ENCODE results near the gene PCLO. TPM values are rescaled to one million over a fixed set of nuclear protein-coding genes. Genes with fewer than 3 reads are reported as not detected.

Gene PCLO
- total and polyA plus RNA-seq, 4 donors = under 0.01 to 1.2 (median 0.32) TPM

DNA sequence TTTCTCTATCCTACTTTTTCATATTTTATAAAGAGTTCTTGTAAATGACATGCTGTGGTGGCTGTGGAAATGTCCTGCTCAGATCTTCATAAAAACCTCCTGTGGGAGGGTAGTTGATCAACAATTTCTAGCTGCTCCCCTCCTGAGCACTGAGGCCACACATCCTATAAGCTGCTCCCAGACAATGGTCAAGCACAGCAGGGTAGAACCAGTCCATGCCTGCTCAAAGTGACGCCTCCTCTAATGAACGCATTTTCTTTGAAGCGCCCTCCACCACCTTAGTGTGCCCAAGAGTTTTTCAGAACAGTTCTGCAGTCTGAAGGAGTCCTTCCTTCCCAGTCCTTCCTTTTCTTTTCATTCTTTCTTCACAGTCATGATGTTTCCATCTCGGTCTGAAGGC lies 420.5 kb downstream of the PCLO start:
- H3K4me1 ChIP-seq (ENCODE audit: control insufficient read depth in 1 of 2, insufficient read depth in 2 of 2, low read length in 2 of 2) = no peaks in the 10 kb centered on the region
- H3K4me3 ChIP-seq (ENCODE audit: low read length in 2 of 2) = no peak overlapping the region
- intact Hi-C loops (cut with DNase I) = no loop called here
- no peak for ATAC-seq (ENCODE audit: low FRiP score)
- H3K27ac ChIP-seq (ENCODE audit: low read depth in 1 of 2, low read length in 2 of 2) = no peak overlapping the region
- no peaks in the 10 kb centered on the region for H3K36me3 ChIP-seq (ENCODE audit: control insufficient read depth in 1 of 2, insufficient read depth in 2 of 2, low read length in 1 of 2)
- H3K9me3 ChIP-seq (ENCODE audit: control insufficient read depth, low read length) = peaks cover 1% of the 10 kb centered on the region
- 85 to 95% methylated on average over 4 of the region's 4 CpGs for WGBS, 2 donors
- no peak for DNase-seq
- no peaks in the 10 kb centered on the region for H3K27me3 ChIP-seq (ENCODE audit: control insufficient read depth in 1 of 2, insufficient read depth in 2 of 2, low read length in 1 of 2)

DNA sequence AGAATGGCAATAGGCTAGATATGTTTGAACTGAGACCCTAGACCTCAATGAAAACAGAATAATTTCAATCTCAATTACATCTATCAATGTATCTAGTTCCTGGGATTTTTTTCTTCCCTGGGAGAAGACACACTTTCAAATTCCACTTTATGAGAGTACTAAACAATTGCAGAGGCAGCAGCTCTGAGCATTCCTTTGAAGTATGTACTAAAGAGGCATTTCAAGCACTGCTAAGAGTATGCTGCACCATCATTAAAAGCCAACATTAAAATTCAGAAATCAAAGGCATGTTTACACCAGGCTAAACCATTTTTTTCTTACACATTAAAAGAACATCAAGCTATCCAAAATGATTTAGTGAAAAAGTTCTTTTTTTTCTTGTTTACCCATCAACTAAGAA lies 421.2 kb downstream of the PCLO start:
- H3K36me3 ChIP-seq (ENCODE audit: control insufficient read depth in 1 of 2, insufficient read depth in 2 of 2, low read length in 1 of 2) = no peaks in the 10 kb centered on the region
- no peak for ATAC-seq (ENCODE audit: low FRiP score)
- intact Hi-C loops (cut with DNase I) = no loop called here
- H3K4me1 ChIP-seq (ENCODE audit: control insufficient read depth in 1 of 2, insufficient read depth in 2 of 2, low read length in 2 of 2) = no peaks in the 10 kb centered on the region
- DNase-seq = no peak
- no peaks in the 10 kb centered on the region for H3K27me3 ChIP-seq (ENCODE audit: control insufficient read depth in 1 of 2, insufficient read depth in 2 of 2, low read length in 1 of 2)
- H3K27ac ChIP-seq (ENCODE audit: low read depth in 1 of 2, low read length in 2 of 2) = no peak overlapping the region
- peaks cover 1% of the 10 kb centered on the region for H3K9me3 ChIP-seq (ENCODE audit: control insufficient read depth, low read length)
- H3K4me3 ChIP-seq (ENCODE audit: low read length in 2 of 2) = no peak overlapping the region

DNA sequence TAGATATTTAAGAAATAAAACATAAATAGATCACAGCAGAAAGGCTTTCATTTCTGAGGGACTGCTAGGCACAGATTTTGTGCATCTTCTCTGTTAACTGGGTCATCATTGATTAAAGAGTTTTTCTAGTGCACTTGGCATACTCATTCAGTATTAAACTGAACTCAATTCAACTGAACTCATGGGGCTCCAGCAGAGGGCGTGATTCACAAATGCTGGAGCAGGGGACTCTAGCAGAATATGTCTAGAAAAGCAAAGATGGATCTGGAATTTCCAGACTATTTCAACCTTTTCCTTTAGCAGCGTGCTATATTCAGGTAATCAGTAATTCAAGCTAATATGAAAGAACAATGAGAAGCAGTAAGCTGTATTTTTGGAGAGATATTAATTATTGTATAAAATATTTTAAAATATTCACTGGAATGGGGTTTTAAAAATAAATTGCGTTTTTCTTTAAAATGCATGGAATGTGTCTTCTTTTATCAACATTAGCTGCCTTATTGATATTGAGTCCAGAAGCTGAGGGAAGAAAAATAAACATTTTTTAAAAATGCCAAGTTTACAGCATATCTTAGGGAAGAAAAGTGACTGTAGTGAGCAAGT lies 422.3 kb downstream of the PCLO start:
- 13 to 18% methylated on average over 3 of the region's 3 CpGs for WGBS, 2 donors
- Histone ChIP-seq H3K9me3 (ENCODE audit: control insufficient read depth, low read length) (peaks cover 1% of the 10 kb centered on the region), H3K36me3 (ENCODE audit: control insufficient read depth in 1 of 2, insufficient read depth in 2 of 2, low read length in 1 of 2) (no peaks in the 10 kb centered on the region), H3K4me3 (ENCODE audit: low read length in 2 of 2) (no peak overlapping the region), H3K27me3 (ENCODE audit: control insufficient read depth in 1 of 2, insufficient read depth in 2 of 2, low read length in 1 of 2) (no peaks in the 10 kb centered on the region), H3K27ac (ENCODE audit: low read depth in 1 of 2, low read length in 2 of 2) (no peak overlapping the region), H3K4me1 (ENCODE audit: control insufficient read depth in 1 of 2, insufficient read depth in 2 of 2, low read length in 2 of 2) (no peaks in the 10 kb centered on the region)
- ATAC-seq (ENCODE audit: low FRiP score) (no peak), DNase-seq (no peak)
- intact Hi-C loops (cut with DNase I) = no loop called here

DNA sequence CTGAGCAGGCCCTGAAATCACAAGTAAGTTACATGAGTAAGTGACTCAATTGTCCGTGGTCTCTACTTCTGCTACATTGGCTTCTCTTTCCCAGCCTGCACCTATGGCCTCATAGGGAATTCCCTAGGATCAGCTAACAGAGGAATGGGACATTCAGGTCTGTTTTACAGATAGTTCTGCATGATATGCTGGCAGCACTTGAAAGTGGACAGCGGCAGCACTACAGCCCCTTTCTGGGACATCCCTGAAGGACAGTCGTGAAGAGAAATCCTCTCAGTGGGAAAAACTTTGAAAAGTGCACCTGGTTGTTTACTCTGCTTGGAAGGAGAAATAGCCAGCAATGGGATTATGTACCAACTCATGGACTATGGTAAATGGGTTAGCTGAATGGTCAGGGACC lies 426.1 kb downstream of the PCLO start:
- intact Hi-C loops (cut with DNase I) = no loop called here
- Histone ChIP-seq H3K9me3 (ENCODE audit: control insufficient read depth, low read length) (no peaks in the 10 kb centered on the region), H3K27me3 (ENCODE audit: control insufficient read depth in 1 of 2, insufficient read depth in 2 of 2, low read length in 1 of 2) (no peaks in the 10 kb centered on the region), H3K4me1 (ENCODE audit: control insufficient read depth in 1 of 2, insufficient read depth in 2 of 2, low read length in 2 of 2) (no peaks in the 10 kb centered on the region), H3K36me3 (ENCODE audit: control insufficient read depth in 1 of 2, insufficient read depth in 2 of 2, low read length in 1 of 2) (no peaks in the 10 kb centered on the region), H3K27ac (ENCODE audit: low read depth in 1 of 2, low read length in 2 of 2) (no peak overlapping the region), H3K4me3 (ENCODE audit: low read length in 2 of 2) (no peak overlapping the region)
- DNase-seq (no peak), ATAC-seq (ENCODE audit: low FRiP score) (no peak)
- WGBS, 2 donors = 80 to 84% methylated on average over 3 of the region's 3 CpGs

DNA sequence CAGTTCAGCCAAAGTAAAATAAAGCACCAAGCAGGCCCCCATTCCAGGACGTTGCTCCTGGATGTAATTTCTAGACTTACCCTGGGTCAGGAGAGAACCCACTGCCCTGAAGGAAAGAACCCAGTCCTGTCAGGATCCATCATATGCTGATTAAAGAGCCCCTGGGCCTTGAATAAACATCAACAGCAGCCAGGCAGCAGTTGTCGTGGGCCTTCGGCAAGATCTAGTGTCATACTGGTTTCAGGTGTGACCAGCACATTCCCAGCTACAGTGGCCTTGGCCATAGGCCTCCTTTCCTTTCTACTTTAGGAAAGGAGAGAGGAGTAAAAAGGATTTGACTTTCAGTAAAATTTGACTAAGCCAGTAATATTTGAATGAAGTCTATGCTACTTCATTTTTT lies 430.0 kb downstream of the PCLO start:
- ATAC-seq (ENCODE audit: low FRiP score) (no peak), DNase-seq (no peak)
- H3K27me3 ChIP-seq (ENCODE audit: control insufficient read depth in 1 of 2, insufficient read depth in 2 of 2, low read length in 1 of 2) = no peaks in the 10 kb centered on the region
- no peaks in the 10 kb centered on the region for H3K9me3 ChIP-seq (ENCODE audit: control insufficient read depth, low read length)
- H3K4me3 ChIP-seq (ENCODE audit: low read length in 2 of 2) = no peak overlapping the region
- no peaks in the 10 kb centered on the region for H3K36me3 ChIP-seq (ENCODE audit: control insufficient read depth in 1 of 2, insufficient read depth in 2 of 2, low read length in 1 of 2)
- intact Hi-C loops (cut with DNase I) = no loop called here
- no peaks in the 10 kb centered on the region for H3K4me1 ChIP-seq (ENCODE audit: control insufficient read depth in 1 of 2, insufficient read depth in 2 of 2, low read length in 2 of 2)
- H3K27ac ChIP-seq (ENCODE audit: low read depth in 1 of 2, low read length in 2 of 2) = no peak overlapping the region
- 58 to 64% methylated on average over 3 of the region's 3 CpGs for WGBS, 2 donors

DNA sequence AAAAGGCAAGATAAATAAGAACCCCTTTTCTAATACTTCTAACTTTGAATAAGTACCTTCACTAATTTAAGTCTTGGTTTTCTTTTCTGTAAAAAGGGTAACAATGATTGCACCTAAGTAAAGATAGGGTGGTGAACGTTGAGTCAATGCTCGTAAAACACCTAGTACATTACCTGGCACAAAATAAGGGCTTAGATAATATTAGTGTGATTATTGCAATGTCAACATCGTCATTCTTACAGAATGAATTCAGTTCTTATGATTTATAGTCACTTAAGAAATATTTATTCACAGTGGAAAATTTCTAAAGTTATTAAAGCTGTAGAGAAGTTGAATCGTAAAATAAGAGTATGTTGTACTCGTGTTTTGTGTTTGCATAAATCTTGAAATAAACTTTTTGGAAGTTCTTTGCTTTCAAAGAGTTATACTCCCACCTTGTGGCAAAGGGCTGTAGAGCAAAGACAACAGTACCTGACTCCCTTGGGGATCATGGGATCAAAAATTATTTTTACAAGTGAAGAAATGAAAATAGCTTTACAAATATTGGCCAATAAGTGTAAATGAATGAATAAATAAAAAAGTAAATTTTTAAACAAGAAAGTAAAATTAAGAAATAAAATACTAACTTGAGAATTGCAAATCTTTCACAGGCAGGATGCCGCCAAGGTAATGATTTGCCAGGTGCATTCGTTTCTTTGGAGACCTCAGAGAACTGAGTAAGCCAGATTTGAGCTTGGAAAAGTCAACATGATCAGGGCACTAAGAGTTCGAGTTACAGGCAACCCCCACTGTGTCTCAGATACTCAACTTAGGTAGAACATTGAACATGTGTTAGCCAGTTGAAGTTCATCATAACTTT lies 433.3 kb downstream of the PCLO start:
- 34 to 38% methylated on average over 8 of the region's 8 CpGs for WGBS, 2 donors
- intact Hi-C loops (cut with DNase I) = loop anchor here in 1 of 2 donors (10.0 kb wide), 1 partner anchor 1245 kb away; no protein-coding TSS in a partner anchor

DNA sequence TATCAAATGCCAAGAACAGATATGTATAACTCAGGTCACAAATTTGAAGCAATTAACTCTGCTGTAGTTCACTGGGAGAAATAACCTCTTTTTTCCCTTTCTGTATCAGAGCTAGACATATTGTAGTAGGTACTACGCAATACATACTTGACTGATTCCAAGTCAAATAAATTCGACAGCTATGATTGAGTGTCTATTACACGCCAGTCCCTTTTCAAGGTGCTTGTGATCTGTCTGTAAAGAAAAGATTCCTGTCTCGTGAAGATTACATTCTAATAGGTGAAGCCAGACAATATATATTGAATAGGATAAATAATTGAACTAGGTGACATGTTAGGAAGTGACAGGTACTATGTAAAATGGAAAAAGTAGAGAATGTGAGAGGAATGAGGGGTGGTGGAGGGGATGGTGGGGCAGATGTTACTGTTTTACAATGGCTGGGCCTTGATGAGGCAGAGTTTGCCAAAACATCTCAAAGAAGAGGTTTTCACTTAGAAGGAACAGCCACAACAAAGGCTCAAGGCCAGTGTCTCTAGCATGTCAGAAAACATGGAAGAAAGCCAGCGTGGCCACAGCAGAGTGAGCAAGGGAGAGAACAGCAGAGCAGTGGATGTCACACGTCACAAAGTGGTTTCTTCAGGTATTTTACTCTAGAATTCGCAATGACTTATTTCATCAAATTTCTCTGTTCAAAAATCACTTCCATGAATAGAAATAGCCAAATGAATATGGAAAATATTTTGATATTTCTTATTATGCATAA lies 436.5 kb downstream of the PCLO start:
- Histone ChIP-seq H3K36me3 (ENCODE audit: control insufficient read depth in 1 of 2, insufficient read depth in 2 of 2, low read length in 1 of 2) (no peaks in the 10 kb centered on the region), H3K4me1 (ENCODE audit: control insufficient read depth in 1 of 2, insufficient read depth in 2 of 2, low read length in 2 of 2) (no peaks in the 10 kb centered on the region), H3K9me3 (ENCODE audit: control insufficient read depth, low read length) (no peaks in the 10 kb centered on the region), H3K27ac (ENCODE audit: low read depth in 1 of 2, low read length in 2 of 2) (no peak overlapping the region), H3K4me3 (ENCODE audit: low read length in 2 of 2) (no peak overlapping the region), H3K27me3 (ENCODE audit: control insufficient read depth in 1 of 2, insufficient read depth in 2 of 2, low read length in 1 of 2) (no peaks in the 10 kb centered on the region)
- intact Hi-C loops (cut with DNase I) = loop anchor here in 1 of 2 donors (10.0 kb wide), 1 partner anchor 1241 kb away; no protein-coding TSS in a partner anchor
- no peak for DNase-seq
- WGBS, 2 donors = 72 to 76% methylated on average over 7 of the region's 7 CpGs
- no peak for ATAC-seq (ENCODE audit: low FRiP score)

More for the DNA sequence above, 433.3 kb downstream of the PCLO start:
- Histone ChIP-seq H3K36me3 (ENCODE audit: control insufficient read depth in 1 of 2, insufficient read depth in 2 of 2, low read length in 1 of 2) (no peaks in the 10 kb centered on the region), H3K4me1 (ENCODE audit: control insufficient read depth in 1 of 2, insufficient read depth in 2 of 2, low read length in 2 of 2) (no peaks in the 10 kb centered on the region), H3K9me3 (ENCODE audit: control insufficient read depth, low read length) (no peaks in the 10 kb centered on the region), H3K27ac (ENCODE audit: low read depth in 1 of 2, low read length in 2 of 2) (no peak overlapping the region), H3K27me3 (ENCODE audit: control insufficient read depth in 1 of 2, insufficient read depth in 2 of 2, low read length in 1 of 2) (no peaks in the 10 kb centered on the region), H3K4me3 (ENCODE audit: low read length in 2 of 2) (no peak overlapping the region)
- DNase-seq = no peak
- no peak for ATAC-seq (ENCODE audit: low FRiP score)

DNA sequence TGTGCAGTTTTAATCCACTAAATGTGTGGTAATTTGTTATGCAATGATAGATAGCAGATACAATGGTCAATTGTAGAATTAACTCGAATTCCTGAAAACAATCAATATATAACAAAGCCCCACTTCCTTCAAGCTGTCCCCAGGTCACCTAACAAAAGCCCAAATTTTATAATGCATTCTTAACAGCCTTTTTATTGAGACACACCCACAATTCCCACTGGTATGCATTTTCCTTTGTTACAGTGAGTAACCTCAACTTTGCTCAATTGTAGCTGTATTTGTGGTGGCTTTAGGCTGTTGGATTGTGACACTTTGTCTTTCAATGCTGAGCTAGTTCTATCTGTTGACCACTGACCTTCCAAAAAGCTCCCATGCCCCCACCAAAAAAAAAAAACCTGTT lies 439.3 kb downstream of the PCLO start:
- Histone ChIP-seq H3K27me3 (ENCODE audit: control insufficient read depth in 1 of 2, insufficient read depth in 2 of 2, low read length in 1 of 2) (no peaks in the 10 kb centered on the region), H3K9me3 (ENCODE audit: control insufficient read depth, low read length) (no peaks in the 10 kb centered on the region), H3K4me3 (ENCODE audit: low read length in 2 of 2) (no peak overlapping the region), H3K36me3 (ENCODE audit: control insufficient read depth in 1 of 2, insufficient read depth in 2 of 2, low read length in 1 of 2) (no peaks in the 10 kb centered on the region), H3K27ac (ENCODE audit: low read depth in 1 of 2, low read length in 2 of 2) (no peak overlapping the region), H3K4me1 (ENCODE audit: control insufficient read depth in 1 of 2, insufficient read depth in 2 of 2, low read length in 2 of 2) (no peaks in the 10 kb centered on the region)
- intact Hi-C loops (cut with DNase I) = loop anchor here in 1 of 2 donors (10.0 kb wide), 1 partner anchor 1239 kb away; no protein-coding TSS in a partner anchor
- WGBS, 2 donors = 92 to 93% methylated on average over 1 of the region's 1 CpG
- DNase-seq = no peak
- ATAC-seq (ENCODE audit: low FRiP score) = no peak
